ENCODE results near the gene KLC4. TPM values are rescaled to one million over a fixed set of nuclear protein-coding genes. Genes with fewer than 3 reads are reported as not detected.

KLC4 gene
- total RNA-seq: 10 to 100 TPM; 20.5 to 33.7 (median 21.0) TPM

DNA sequence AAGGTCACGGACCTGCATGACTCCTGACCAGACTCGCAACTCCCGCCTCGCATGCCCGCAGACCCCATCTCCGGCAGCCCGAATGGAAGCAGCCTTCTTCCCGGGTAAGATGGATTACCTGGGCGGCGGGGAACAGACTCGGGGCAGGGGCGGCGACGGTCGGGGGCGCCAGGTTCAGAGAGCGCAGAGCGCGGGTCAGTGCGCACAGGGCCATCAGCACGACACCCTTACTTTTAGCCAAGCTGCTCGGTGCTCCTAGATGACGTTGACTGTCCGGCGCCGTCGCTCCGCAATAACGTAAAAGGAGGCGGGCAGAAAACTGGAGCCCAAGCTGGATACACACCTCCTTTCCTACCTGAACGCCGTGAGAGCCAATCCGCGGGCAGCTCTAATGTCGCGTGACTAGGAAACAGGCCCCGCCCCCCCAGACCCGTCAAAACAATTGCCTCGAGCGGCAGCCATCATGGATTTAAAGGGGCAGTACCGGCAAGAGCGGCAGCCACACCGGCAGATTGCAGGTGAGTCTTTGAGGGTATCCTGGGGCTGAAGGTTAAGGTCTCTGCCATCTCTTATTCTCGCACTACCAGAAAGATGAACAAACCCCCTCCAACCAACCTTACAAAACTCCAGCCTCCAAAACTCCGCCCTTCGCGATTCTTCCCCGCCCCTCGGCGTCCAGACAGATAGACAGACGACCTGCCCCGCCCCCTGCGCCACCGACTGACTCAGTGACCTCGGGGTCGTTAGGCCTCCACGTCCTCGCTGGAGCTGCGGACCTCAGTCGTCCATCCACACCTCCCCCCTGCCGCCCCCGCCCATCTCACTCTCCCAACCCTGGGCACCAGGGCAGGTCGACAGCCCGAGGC, at the start of gene KLC4, which contains the start of gene MRPL2:
Gene KLC4 (plus strand): TSS at position 464 of the 866 bp plus-strand sequence. CDS start 1,705 bp downstream, outside the sequence.
Gene MRPL2 (minus strand): TSS at position 267 of the 866 bp plus-strand sequence. CDS start 53 bp downstream, at position 214.
- Histone ChIP-seq H3K9me3 (no peaks in the 10 kb centered on the region), H3K36me3 (no peaks in the 10 kb centered on the region), H3K27me3 (no peaks in the 10 kb centered on the region), H3K27ac (peak within 1 kb of the TSS; percentile 93 to 97), H3K4me3 (peak within 1 kb of the TSS; percentile 77 to 90 (median 81)), H3K4me1 (peaks cover 5 to 10% of the 10 kb centered on the region in 2 donors)
- intact Hi-C loops (cut with DNase I; ENCODE audit: low total_unique reads): no loop called here
- peak; percentile 81 to 97 (median 83) for TF ChIP-seq POLR2AphosphoS5 (IDR thresholded peaks at IDR 0.05)
- TF ChIP-seq POLR2A (IDR thresholded peaks at IDR 0.05): peak; percentile 87
- TF ChIP-seq, protein P1, sequence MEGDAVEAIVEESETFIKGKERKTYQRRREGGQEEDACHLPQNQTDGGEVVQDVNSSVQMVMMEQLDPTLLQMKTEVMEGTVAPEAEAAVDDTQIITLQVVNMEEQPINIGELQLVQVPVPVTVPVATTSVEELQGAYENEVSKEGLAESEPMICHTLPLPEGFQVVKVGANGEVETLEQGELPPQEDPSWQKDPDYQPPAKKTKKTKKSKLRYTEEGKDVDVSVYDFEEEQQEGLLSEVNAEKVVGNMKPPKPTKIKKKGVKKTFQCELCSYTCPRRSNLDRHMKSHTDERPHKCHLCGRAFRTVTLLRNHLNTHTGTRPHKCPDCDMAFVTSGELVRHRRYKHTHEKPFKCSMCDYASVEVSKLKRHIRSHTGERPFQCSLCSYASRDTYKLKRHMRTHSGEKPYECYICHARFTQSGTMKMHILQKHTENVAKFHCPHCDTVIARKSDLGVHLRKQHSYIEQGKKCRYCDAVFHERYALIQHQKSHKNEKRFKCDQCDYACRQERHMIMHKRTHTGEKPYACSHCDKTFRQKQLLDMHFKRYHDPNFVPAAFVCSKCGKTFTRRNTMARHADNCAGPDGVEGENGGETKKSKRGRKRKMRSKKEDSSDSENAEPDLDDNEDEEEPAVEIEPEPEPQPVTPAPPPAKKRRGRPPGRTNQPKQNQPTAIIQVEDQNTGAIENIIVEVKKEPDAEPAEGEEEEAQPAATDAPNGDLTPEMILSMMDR (IDR thresholded peaks at IDR 0.05): no peak
- DNase-seq (ENCODE audit: low spot score in 2 of 2): peak; percentile 98 to 99

DNA sequence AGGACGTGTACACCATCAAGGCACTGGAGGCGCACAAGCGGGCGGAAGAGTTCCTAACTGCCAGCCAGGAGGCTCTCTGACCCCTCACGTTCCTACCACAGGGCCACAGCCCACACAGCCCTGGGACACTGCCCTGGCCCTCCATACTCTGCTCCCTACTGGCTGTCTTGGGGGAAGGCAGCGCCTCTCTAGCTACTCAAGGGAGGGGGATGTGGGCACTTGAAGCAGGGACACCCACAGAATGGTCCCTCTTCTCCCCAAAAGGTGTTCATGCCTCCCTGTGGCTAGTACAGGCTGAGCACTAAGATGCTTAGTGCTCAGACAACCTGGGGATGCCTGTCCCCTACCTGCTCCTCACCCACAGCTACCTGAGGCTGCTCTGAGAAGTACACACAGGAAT, 48.2 kb upstream of the KLC4 start:
- H3K9me3 ChIP-seq: no peaks in the 10 kb centered on the region
- TF ChIP-seq POLR2AphosphoS5 (IDR thresholded peaks at IDR 0.05) (no peak), POLR2A (IDR thresholded peaks at IDR 0.05) (no peak)
- H3K4me3 ChIP-seq: no peak overlapping the region
- no peak for DNase-seq (ENCODE audit: low spot score in 2 of 2)
- H3K4me1 ChIP-seq: peaks cover 7 to 24% of the 10 kb centered on the region in 2 donors
- no peak overlapping the region for H3K27ac ChIP-seq
- H3K36me3 ChIP-seq: no peaks in the 10 kb centered on the region
- intact Hi-C loops (cut with DNase I; ENCODE audit: low total_unique reads): no loop called here
- H3K27me3 ChIP-seq: no peaks in the 10 kb centered on the region

DNA sequence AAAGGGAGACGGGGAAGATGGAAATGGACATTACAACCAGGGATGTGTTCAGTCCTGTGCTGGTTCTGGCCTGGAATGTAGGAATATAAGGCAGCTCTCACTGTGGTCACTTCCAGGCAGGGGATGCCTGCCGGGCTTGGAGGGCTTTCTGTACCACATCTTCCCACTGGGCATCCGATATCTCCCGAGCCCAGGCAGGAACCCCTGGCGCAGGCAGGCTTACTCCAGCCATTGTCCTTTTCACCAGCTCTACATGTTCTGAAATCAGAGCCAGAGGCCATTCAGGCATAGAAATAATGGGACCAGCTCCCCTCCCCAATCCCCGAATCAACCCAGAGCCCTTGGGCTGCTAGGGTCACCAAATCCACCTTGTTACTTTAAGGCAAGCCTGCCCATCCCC, 47.1 kb upstream of the KLC4 start:
- Histone ChIP-seq H3K4me3 (peak overlapping the region in 1 of 3 donors; percentile 77), H3K36me3 (no peaks in the 10 kb centered on the region)
- intact Hi-C loops (cut with DNase I; ENCODE audit: low total_unique reads): no loop called here

DNA sequence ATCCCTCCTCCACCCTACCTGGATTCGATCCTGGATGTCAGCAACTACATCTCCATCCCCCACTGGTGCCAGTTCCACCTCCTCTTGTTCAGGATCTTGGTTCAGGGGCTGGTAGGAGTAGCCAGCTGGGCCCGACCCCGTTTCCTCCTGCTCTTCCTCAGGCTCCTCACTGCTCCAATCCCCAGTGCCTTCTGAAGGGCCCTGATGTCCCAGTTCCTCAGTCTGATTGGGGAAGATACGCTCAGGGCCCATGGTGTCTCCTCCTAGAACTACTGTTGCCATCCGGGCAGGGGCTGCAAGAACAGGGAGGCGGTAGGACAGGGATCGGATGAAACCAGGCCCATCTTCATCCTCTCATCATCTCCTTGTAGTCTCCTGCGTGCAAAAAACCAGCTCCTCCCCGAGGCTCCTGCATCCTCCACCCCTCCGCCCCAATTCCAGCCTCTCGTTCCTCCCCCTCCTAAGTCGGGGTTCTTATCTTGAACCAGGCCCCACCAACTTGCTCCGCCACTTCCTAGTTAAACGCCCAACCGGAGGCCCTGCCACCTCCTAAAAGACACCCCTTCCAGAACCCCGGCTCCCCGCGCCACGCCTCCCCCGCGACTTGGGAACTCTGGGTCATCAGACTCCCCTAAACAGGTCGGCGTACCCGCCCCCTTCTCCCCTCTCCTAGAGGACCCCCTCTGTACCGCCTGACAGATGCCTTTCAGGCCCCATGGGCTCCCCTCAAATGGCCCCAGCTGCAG, 46.2 kb upstream of the KLC4 start:
- peaks cover 2% of the 10 kb centered on the region for H3K36me3 ChIP-seq
- no peak for DNase-seq (ENCODE audit: low spot score in 2 of 2)
- no peaks in the 10 kb centered on the region for H3K9me3 ChIP-seq
- intact Hi-C loops (cut with DNase I; ENCODE audit: low total_unique reads): no loop called here
- peak overlapping the region; percentile 73 to 81 (median 77) for H3K4me3 ChIP-seq
- peak overlapping the region; percentile 86 to 88 for H3K27ac ChIP-seq
- peaks cover 7 to 36% of the 10 kb centered on the region in 2 donors for H3K4me1 ChIP-seq
- H3K27me3 ChIP-seq: no peaks in the 10 kb centered on the region
- no peak for TF ChIP-seq POLR2A (IDR thresholded peaks at IDR 0.05)
- TF ChIP-seq POLR2AphosphoS5 (IDR thresholded peaks at IDR 0.05): no peak
- TF ChIP-seq, protein P1 (IDR thresholded peaks at IDR 0.05): no peak

More for the DNA sequence above, 47.1 kb upstream of the KLC4 start:
- H3K4me1 ChIP-seq: peaks cover 7 to 36% of the 10 kb centered on the region in 2 donors
- peak overlapping the region; percentile 14 to 88 for H3K27ac ChIP-seq
- DNase-seq (ENCODE audit: low spot score in 2 of 2): no peak
- TF ChIP-seq, protein P1 (IDR thresholded peaks at IDR 0.05): no peak
- TF ChIP-seq POLR2AphosphoS5 (IDR thresholded peaks at IDR 0.05): no peak
- TF ChIP-seq POLR2A (IDR thresholded peaks at IDR 0.05): no peak
- H3K9me3 ChIP-seq: no peaks in the 10 kb centered on the region
- no peaks in the 10 kb centered on the region for H3K27me3 ChIP-seq

DNA sequence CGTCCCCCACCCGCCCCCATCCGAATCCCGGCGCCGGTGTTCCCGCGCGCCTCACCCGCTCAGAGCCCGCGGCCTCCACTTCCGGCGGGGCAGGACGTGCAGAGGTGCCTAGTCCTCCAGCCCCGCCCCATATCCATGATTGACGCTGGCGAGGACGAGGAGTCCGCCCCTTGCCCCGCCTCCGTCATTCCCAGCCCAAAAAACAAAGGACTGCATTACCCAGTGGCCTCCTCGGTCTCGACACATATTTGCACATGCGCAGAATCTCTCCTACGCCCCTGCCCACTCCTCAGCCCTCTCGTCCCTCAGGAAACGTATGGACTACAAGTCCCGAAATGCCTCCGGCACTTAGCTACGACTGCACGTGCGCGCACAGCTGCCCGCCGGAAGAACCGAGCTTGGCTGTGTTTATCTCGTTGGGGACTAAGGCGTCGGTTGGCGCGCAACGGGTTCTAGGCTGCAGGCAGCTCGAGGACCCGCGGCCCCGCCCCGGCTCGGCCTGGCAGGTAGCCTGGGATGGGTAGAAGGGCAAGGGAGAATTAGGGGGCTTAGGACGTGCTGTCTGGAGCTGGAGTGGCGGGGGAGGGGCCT, 45.5 kb upstream of the KLC4 start, which contains the start of the genes KLHDC3 and MEA1:
Gene KLHDC3 (plus strand): TSS at position 407 of the 591 bp plus-strand sequence. CDS start 2,944 bp downstream, outside the sequence.
Gene MEA1 (minus strand): TSS at position 104 of the 591 bp plus-strand sequence. CDS start 133 bp downstream, outside the sequence.
- peaks cover 7% of the 10 kb centered on the region for H3K36me3 ChIP-seq
- H3K9me3 ChIP-seq: no peaks in the 10 kb centered on the region
- intact Hi-C loops (cut with DNase I; ENCODE audit: low total_unique reads): no loop called here
- TF ChIP-seq, protein P1 (IDR thresholded peaks at IDR 0.05): no peak
- TF ChIP-seq POLR2AphosphoS5 (IDR thresholded peaks at IDR 0.05): peak; percentile 83 to 89 (median 88)
- H3K27ac ChIP-seq: peak within 1 kb of the TSS; percentile 86 to 88
- H3K4me3 ChIP-seq: peak within 1 kb of the TSS; percentile 73 to 81 (median 77)
- no peaks in the 10 kb centered on the region for H3K27me3 ChIP-seq
- peak; percentile 98 to 100 for DNase-seq (ENCODE audit: low spot score in 2 of 2)
- H3K4me1 ChIP-seq: peaks cover 7 to 36% of the 10 kb centered on the region in 2 donors

All from breast epithelium (tissue), 4 donors.